Stomach (tissue), 4 donors: ENCODE measurements around the gene NPR2.

Experiments used
- POLR2AphosphoS5 ChIP-seq, 3 donors: sonication (generic); formaldehyde crosslinking; IDR thresholded peaks; one replicate each; pipeline ENCODE4 v1.6.1; 2016; ENCODE audit warnings: antibody characterized with exemption in 3 of 3
- TF ChIP-seq, protein P1 (sequence below), 7 experiments: fragments of 450-650 bp in 4 of 7; fragments of 200-600 bp in 3 of 7; sonication (generic) in 3 of 7; IDR thresholded peaks; one replicate each; pipeline ENCODE4 v1.5.1; 2016 to 2019; ENCODE audit warnings: antibody characterized with exemption in 7 of 7, control low read depth in 2 of 7, mild to moderate bottlenecking in 1 of 7

DNA sequence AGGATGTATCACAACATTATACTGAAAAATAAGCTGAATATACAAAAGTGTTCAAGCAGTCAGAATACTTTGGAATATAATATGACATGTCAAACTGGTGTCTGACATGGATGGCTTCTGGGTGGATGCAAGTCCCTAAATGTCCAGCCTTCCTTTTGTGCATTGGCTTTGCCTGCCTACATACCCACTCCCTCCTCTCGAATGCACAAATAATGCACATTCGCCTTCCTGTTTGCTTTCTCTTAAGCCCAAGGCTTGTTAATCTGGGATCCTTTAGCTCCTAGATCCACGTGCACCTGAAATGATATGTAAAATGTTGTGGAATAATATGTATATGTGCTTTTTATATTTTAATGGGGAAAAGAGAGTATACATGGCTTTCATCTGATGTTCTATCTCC, 12.9 kb upstream of the NPR2 start:
- TF ChIP-seq, protein P1, sequence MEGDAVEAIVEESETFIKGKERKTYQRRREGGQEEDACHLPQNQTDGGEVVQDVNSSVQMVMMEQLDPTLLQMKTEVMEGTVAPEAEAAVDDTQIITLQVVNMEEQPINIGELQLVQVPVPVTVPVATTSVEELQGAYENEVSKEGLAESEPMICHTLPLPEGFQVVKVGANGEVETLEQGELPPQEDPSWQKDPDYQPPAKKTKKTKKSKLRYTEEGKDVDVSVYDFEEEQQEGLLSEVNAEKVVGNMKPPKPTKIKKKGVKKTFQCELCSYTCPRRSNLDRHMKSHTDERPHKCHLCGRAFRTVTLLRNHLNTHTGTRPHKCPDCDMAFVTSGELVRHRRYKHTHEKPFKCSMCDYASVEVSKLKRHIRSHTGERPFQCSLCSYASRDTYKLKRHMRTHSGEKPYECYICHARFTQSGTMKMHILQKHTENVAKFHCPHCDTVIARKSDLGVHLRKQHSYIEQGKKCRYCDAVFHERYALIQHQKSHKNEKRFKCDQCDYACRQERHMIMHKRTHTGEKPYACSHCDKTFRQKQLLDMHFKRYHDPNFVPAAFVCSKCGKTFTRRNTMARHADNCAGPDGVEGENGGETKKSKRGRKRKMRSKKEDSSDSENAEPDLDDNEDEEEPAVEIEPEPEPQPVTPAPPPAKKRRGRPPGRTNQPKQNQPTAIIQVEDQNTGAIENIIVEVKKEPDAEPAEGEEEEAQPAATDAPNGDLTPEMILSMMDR (IDR thresholded peaks at IDR 0.05), result no peak
- TF ChIP-seq POLR2AphosphoS5 (IDR thresholded peaks at IDR 0.05), result no peak
